Smooth muscle cell (in vitro differentiated cells): ENCODE data around the gene USP51. TPM values are rescaled to one million over a fixed set of nuclear protein-coding genes. Genes with fewer than 3 reads are reported as not detected.

Experiments used
- DNase-seq: peaks from one replicate; lab custom pipeline; 2025; ENCODE audit not compliant: unreplicated experiment; lab: John Stamatoyannopoulos, UW
- H2AFZ ChIP-seq: fragments of 200-600 bp; sonication (generic); 2 replicates; pipeline ENCODE4 v1.6.0; 2016; ENCODE audit warnings: antibody characterized with exemption, low read depth, mild to moderate bottlenecking
- H3F3A ChIP-seq: fragments of 200-600 bp; sonication (generic); 2 replicates; pipeline ENCODE4 v1.6.0; 2017; ENCODE audit warnings: antibody characterized with exemption, low read depth
- H3K27ac ChIP-seq: fragments of 200-600 bp; sonication (generic); 2 replicates; pipeline ENCODE4 v1.5.1; 2016; ENCODE audit warnings: low read depth, mild to moderate bottlenecking
- H3K27me3 ChIP-seq: fragments of 200-600 bp; sonication (generic); 2 replicates; pipeline ENCODE4 v1.6.1; 2016; ENCODE audit warnings: low read depth, mild to moderate bottlenecking
- H3K36me3 ChIP-seq: fragments of 200-600 bp; sonication (generic); 2 replicates; pipeline ENCODE4 v1.5.1; 2016; ENCODE audit warnings: low read depth
- H3K4me1 ChIP-seq: fragments of 200-600 bp; sonication (generic); 2 replicates; pipeline ENCODE4 v1.5.1; 2016; ENCODE audit warnings: low read depth
- H3K4me2 ChIP-seq: fragments of 200-600 bp; sonication (generic); 2 replicates; pipeline ENCODE4 v1.6.0; 2016; ENCODE audit warnings: mild to moderate bottlenecking
- H3K4me3 ChIP-seq: fragments of 200-600 bp; sonication (generic); 2 replicates; pipeline ENCODE4 v1.5.1; 2016; ENCODE audit warnings: mild to moderate bottlenecking
- H3K79me2 ChIP-seq: fragments of 200-600 bp; sonication (generic); 2 replicates; pipeline ENCODE4 v1.6.0; 2016; ENCODE audit warnings: low read depth, mild to moderate bottlenecking
- H3K9ac ChIP-seq: fragments of 200-600 bp; sonication (generic); 2 replicates; pipeline ENCODE4 v1.6.0; 2016; ENCODE audit warnings: low read depth
- H3K9me3 ChIP-seq: fragments of 200-600 bp; sonication (generic); replicated peaks from 2 replicates; pipeline ENCODE4 v1.5.1; 2016; ENCODE audit warnings: low read depth
- H4K20me1 ChIP-seq: fragments of 200-600 bp; sonication (generic); 2 replicates; pipeline ENCODE4 v1.6.0; 2016; ENCODE audit warnings: low read depth
- CTCF ChIP-seq: fragments of 200-600 bp; sonication (generic); IDR thresholded peaks from 2 replicates; pipeline ENCODE4 v1.5.1; 2017; ENCODE audit warnings: borderline replicate concordance, mild to moderate bottlenecking, antibody characterized with exemption; ENCODE audit not compliant: insufficient read depth, poor library complexity, severe bottlenecking
- WGBS: methylation state at CpG from one replicate; pipeline ENCODE4 v1.1.7; 2016; ENCODE audit warnings: low lambda C conversion rate; 5-methylcytosine and 5-hydroxymethylcytosine counted together
- polyA plus RNA-seq: library from polyadenylated mRNA; unstranded; fragments of >200 nt; fragmentation: Nextera tagmentation; extraction: Ambion mirVana; gene quantifications from 2 replicates; pipeline ENCODE4 v1.2.1, GENCODE V29; 2016
- total RNA-seq: library from RNA; depleted of rRNA; stranded (reverse); fragments of >200 nt; gene quantifications from 2 replicates; pipeline ENCODE4 v1.2.3, GENCODE V29; 2014

USP51 gene
- total and polyA plus RNA-seq, 2 experiments from 2014 or later, result 0.37 to 1.2 TPM

- Histone ChIP-seq H3K27ac (peak overlapping the region; percentile 49), H3K36me3 (no peaks in the 10 kb centered on the region), H3K79me2 (no peaks in the 10 kb centered on the region), H3K27me3 (no peaks in the 10 kb centered on the region), H3K9me3 (no peaks in the 10 kb centered on the region), H3K9ac (no peak overlapping the region), H3K4me3 (peak overlapping the region; percentile 71), H3F3A (no peaks in the 10 kb centered on the region), H2AFZ (no peak overlapping the region), H3K4me2 (peak overlapping the region; percentile 89), H4K20me1 (no peaks in the 10 kb centered on the region), H3K4me1 (no peaks in the 10 kb centered on the region)
- no peak for TF ChIP-seq CTCF
- 37% methylated on average over 17 of the region's 23 CpGs for WGBS
- no peak for DNase-seq
These were observed 1.5 kb downstream of the USP51 start for GRCh38 chrX:55488006-55488592.

GRCh38 chrX:55487143-55487542 lies 2.5 kb downstream of the USP51 start:
- Histone ChIP-seq H3K4me2 (no peak overlapping the region), H3K9me3 (no peaks in the 10 kb centered on the region)
- no peak for DNase-seq

GRCh38 chrX:55486736-55487135 lies 2.9 kb downstream of the USP51 start:
- no peak overlapping the region for H3K4me2 ChIP-seq
- H4K20me1 ChIP-seq, result no peaks in the 10 kb centered on the region
- no peaks in the 10 kb centered on the region for H3K79me2 ChIP-seq
- H3K9ac ChIP-seq, result no peak overlapping the region
- no peaks in the 10 kb centered on the region for H3K9me3 ChIP-seq
- H3F3A ChIP-seq, result no peaks in the 10 kb centered on the region
- TF ChIP-seq CTCF, result no peak
- no peaks in the 10 kb centered on the region for H3K4me1 ChIP-seq
- WGBS, result 74% methylated on average over 3 of the region's 3 CpGs
- no peaks in the 10 kb centered on the region for H3K27me3 ChIP-seq
- H3K4me3 ChIP-seq, result no peak overlapping the region
- H3K36me3 ChIP-seq, result no peaks in the 10 kb centered on the region
- H3K27ac ChIP-seq, result no peak overlapping the region
- no peak overlapping the region for H2AFZ ChIP-seq
- no peak for DNase-seq

More at GRCh38 chrX:55487143-55487542, 2.5 kb downstream of the USP51 start:
- Histone ChIP-seq H3K27ac (no peak overlapping the region), H2AFZ (no peak overlapping the region), H4K20me1 (no peaks in the 10 kb centered on the region), H3K9ac (no peak overlapping the region), H3K4me1 (no peaks in the 10 kb centered on the region), H3K79me2 (no peaks in the 10 kb centered on the region), H3K27me3 (no peaks in the 10 kb centered on the region), H3F3A (no peaks in the 10 kb centered on the region), H3K36me3 (no peaks in the 10 kb centered on the region), H3K4me3 (no peak overlapping the region)
- TF ChIP-seq CTCF, result no peak
- 86% methylated on average over 2 of the region's 2 CpGs for WGBS

- no peaks in the 10 kb centered on the region for H3K79me2 ChIP-seq
- H3K4me1 ChIP-seq, result no peaks in the 10 kb centered on the region
- H3K27me3 ChIP-seq, result no peaks in the 10 kb centered on the region
- no peaks in the 10 kb centered on the region for H4K20me1 ChIP-seq
- H3K36me3 ChIP-seq, result no peaks in the 10 kb centered on the region
- no peak overlapping the region for H3K27ac ChIP-seq
- no peak for DNase-seq
- no peak overlapping the region for H3K4me3 ChIP-seq
- no peaks in the 10 kb centered on the region for H3K9me3 ChIP-seq
- no peak overlapping the region for H3K4me2 ChIP-seq
- H3F3A ChIP-seq, result no peaks in the 10 kb centered on the region
- no peak for TF ChIP-seq CTCF
- H2AFZ ChIP-seq, result no peak overlapping the region
- no peak overlapping the region for H3K9ac ChIP-seq
These were observed 4.7 kb downstream of the USP51 start for GRCh38 chrX:55484948-55485347.
